ENCODE measurements around the gene ENOX1.

The ENOX1 gene

DNA sequence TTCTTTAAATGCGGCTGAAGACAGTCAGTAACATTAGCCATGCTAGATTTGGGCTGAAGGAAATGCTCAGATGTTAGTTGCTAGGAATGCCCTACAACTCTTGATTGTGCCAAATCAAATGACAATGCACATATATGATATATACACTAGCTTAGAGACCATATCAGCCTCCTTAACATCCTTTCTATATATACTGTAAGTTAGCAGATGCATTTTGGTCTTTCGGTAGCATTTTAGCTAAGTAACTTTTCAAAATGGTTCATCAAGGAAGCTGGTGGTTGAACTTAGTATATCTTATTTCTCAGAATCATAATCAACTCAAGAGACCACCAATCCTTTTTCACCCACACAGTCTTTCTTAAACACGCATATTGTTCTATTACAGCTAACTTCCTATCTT is 14.1 kb upstream of the ENOX1 start:
- no peak for DNase-seq (ENCODE audit: low read depth)
- TF ChIP-seq, protein P1, sequence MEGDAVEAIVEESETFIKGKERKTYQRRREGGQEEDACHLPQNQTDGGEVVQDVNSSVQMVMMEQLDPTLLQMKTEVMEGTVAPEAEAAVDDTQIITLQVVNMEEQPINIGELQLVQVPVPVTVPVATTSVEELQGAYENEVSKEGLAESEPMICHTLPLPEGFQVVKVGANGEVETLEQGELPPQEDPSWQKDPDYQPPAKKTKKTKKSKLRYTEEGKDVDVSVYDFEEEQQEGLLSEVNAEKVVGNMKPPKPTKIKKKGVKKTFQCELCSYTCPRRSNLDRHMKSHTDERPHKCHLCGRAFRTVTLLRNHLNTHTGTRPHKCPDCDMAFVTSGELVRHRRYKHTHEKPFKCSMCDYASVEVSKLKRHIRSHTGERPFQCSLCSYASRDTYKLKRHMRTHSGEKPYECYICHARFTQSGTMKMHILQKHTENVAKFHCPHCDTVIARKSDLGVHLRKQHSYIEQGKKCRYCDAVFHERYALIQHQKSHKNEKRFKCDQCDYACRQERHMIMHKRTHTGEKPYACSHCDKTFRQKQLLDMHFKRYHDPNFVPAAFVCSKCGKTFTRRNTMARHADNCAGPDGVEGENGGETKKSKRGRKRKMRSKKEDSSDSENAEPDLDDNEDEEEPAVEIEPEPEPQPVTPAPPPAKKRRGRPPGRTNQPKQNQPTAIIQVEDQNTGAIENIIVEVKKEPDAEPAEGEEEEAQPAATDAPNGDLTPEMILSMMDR (IDR thresholded peaks at IDR 0.05; ENCODE audit: control insufficient read depth, insufficient read depth, low read depth, low read length, missing control alignments): no peak
- H3K4me3 ChIP-seq (ENCODE audit: control insufficient read depth, low read depth, low read length): no peak overlapping the region

DNA sequence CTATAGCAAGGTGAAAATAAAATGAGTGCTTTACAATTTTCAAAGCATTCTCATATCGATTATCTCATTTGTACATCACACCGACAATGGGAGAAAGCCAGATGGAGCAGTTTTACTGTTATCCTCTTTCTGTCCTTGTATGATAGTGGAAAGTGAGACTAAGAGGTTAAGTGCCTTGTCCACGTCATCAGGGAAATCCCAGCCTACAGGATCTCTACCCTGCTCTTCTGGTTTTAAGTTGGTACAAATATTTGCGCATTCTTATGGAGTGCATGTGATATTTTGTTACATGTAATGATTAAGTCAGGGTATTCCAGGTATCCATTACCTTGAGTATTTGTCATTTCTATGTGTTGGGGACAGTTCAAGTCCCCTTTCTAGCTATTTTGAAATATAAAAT is 12.4 kb upstream of the ENOX1 start:
- TF ChIP-seq, protein P1 (IDR thresholded peaks at IDR 0.05; ENCODE audit: control insufficient read depth, insufficient read depth, low read depth, low read length, missing control alignments): no peak
- no peak overlapping the region for H3K4me3 ChIP-seq (ENCODE audit: control insufficient read depth, low read depth, low read length)
- DNase-seq (ENCODE audit: low read depth): no peak

DNA sequence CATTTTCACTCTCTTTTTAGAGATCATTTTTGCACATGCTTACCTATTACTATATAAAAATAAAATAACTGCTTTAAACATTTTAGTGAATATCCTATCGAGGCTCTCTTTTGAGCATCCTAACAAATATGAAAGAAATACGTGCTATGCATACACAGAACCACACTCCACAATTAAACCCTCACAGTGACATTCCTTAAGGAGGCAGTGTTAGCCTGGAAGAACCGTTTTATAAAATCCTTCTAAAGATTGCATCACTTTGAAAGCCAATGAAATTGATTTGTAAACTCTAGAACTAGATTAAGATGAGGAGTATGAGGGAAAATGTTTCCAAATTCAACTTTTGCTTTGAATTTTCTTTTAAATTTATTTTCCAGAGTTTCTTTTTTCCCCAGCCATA is 11.1 kb upstream of the ENOX1 start:
- no peak overlapping the region for H3K4me3 ChIP-seq (ENCODE audit: control insufficient read depth, low read depth, low read length)
- no peak for DNase-seq (ENCODE audit: low read depth)
- TF ChIP-seq, protein P1 (IDR thresholded peaks at IDR 0.05; ENCODE audit: control insufficient read depth, insufficient read depth, low read depth, low read length, missing control alignments): peak; percentile 29

DNA sequence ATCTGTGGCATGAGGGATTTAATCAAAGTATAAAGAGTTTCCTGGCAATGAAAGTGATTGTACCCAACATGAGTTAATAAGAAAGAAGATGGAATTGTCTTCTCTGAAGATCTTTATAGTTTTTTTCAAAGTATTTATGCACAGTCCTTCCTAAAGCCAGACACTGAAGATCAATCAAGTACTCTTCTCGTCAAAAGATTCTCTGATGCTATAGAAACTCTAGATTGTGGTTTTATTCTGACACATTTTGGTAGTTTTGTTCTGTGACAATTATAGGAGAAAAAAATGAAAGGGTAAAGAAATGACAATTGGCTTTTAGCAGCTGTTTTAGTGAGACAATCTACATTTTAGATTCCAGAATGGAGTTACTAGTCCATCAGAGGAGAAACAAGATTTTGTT is 10.4 kb upstream of the ENOX1 start:
- TF ChIP-seq, protein P1 (IDR thresholded peaks at IDR 0.05; ENCODE audit: control insufficient read depth, insufficient read depth, low read depth, low read length, missing control alignments): no peak
- H3K4me3 ChIP-seq (ENCODE audit: control insufficient read depth, low read depth, low read length): no peak overlapping the region
- no peak for DNase-seq (ENCODE audit: low read depth)

DNA sequence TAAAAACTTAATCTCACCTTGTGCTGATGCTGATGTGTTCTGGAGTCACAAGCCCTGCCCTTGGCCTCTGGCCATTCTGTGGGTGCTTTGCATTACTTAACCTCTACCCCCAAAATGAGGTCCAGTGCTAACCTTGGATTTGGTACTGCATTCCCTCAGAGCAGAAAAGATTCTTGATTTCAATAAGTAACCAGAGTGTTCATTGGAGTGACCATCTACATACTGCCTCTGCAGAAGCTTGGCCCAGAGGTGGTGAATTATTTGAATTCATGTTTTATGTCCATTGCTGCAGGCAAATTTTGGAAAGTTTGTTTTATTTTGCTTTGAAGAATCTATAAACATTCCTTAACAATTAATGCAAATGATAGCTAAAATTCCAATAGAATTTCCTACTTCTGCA is 7.6 kb upstream of the ENOX1 start:
- H3K4me3 ChIP-seq (ENCODE audit: control insufficient read depth, low read depth, low read length): no peak overlapping the region
- TF ChIP-seq, protein P1 (IDR thresholded peaks at IDR 0.05; ENCODE audit: control insufficient read depth, insufficient read depth, low read depth, low read length, missing control alignments): no peak
- DNase-seq (ENCODE audit: low read depth): no peak

DNA sequence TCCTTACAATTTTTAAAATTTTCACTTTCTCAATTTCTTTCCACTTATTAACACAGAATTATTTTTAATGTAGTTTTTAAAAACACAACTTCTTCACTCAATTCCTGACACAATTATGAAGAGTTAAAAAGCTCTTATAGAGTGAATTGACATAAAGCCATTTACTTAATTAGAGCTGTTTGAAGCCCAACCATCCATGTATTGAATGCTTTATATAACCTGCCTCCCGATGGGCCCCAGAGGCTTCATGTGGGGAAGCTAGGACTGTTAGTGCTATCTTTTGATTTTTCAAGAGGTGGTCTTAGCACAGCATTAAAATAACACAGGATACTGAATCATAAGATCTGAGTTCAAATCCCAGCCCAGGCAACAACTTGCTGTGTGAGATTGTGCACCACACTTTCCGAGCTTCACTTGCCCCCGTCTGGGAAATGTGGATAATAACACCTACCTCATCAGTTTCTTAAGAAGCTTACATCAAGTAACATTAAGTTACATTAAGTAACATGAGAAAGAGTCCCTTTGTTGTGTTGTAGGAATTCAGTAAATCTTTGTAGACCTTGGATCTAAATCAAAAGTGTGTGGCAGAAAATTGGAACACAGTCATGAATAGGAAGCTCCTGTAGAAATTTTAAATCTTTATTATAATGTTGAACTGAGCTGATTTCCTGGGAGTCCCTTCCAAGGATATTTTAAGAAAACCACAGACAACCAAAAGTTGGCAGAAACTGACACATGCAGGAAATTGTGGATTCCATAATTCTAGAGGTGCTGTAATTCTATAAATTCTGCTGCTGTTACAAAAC is 5.5 kb upstream of the ENOX1 start:
- no peak overlapping the region for H3K4me3 ChIP-seq (ENCODE audit: control insufficient read depth, low read depth, low read length)
- TF ChIP-seq, protein P1 (IDR thresholded peaks at IDR 0.05; ENCODE audit: control insufficient read depth, insufficient read depth, low read depth, low read length, missing control alignments): no peak
- DNase-seq (ENCODE audit: low read depth): no peak

Measured in AG09309 (cell line).